ENCODE measurements around the gene RNF4. TPM values are rescaled to one million over a fixed set of nuclear protein-coding genes. Genes with fewer than 3 reads are reported as not detected.

Gene RNF4
- total and polyA plus RNA-seq, 9 donors = 27.0 to 72.1 (median 47.1) TPM

- Histone ChIP-seq H3K4me1 (ENCODE audit: insufficient read depth) (no peaks in the 10 kb centered on the region), H3K4me3 (no peak overlapping the region), H3K36me3 (no peaks in the 10 kb centered on the region), H3K27ac (no peak overlapping the region), H3K9me3 (no peaks in the 10 kb centered on the region), H3K27me3 (no peaks in the 10 kb centered on the region)
- 74 to 77% (median 74%) methylated on average over 36 to 38 of the region's 38 CpGs for WGBS, 3 donors
- intact Hi-C loops (cut with DNase I) = loop anchor here in 1 of 4 donors (5.0 kb wide), 1 partner anchor 1768 kb away; the partner anchor contains the start of gene OTOP1
- no peak for TF ChIP-seq POLR2A (IDR thresholded peaks at IDR 0.05)
- no peak for TF ChIP-seq EP300 (IDR thresholded peaks at IDR 0.05)
- no peak for TF ChIP-seq CTCF (IDR thresholded peaks at IDR 0.05)
- DNase-seq = no peak
These were observed 10.1 kb upstream of the RNF4 start for GRCh38 chr4:2458546-2459491.

GRCh38 chr4:2459589-2460349 is 9.1 kb upstream of the RNF4 start:
- DNase-seq = no peak

GRCh38 chr4:2461246-2461960 is 7.5 kb upstream of the RNF4 start:
- Histone ChIP-seq H3K4me1 (ENCODE audit: insufficient read depth) (no peaks in the 10 kb centered on the region), H3K27me3 (no peaks in the 10 kb centered on the region), H3K9me3 (no peaks in the 10 kb centered on the region), H3K27ac (no peak overlapping the region), H3K4me3 (no peak overlapping the region), H3K36me3 (no peaks in the 10 kb centered on the region)
- intact Hi-C loops (cut with DNase I) = loop anchor here (5.0 to 10.0 kb wide), 7 partner anchors 73 to 1787 kb away; partner anchors contain the start of genes FAM193A (in 2 of the 4), ATP5ME (in 1 of the 4), HAUS3 (in 1 of the 4) and MXD4 (in 1 of the 4)
- 81 to 88% (median 86%) methylated on average over 15 of the region's 15 CpGs for WGBS, 3 donors
- no peak for DNase-seq
- TF ChIP-seq POLR2A (IDR thresholded peaks at IDR 0.05) = no peak
- TF ChIP-seq CTCF (IDR thresholded peaks at IDR 0.05) = no peak
- TF ChIP-seq EP300 (IDR thresholded peaks at IDR 0.05) = no peak

More at GRCh38 chr4:2459589-2460349, 9.1 kb upstream of the RNF4 start:
- no peaks in the 10 kb centered on the region for H3K27me3 ChIP-seq
- 91 to 94% (median 91%) methylated on average over 19 of the region's 19 CpGs for WGBS, 3 donors
- no peaks in the 10 kb centered on the region for H3K9me3 ChIP-seq
- no peaks in the 10 kb centered on the region for H3K4me1 ChIP-seq (ENCODE audit: insufficient read depth)
- TF ChIP-seq CTCF (IDR thresholded peaks at IDR 0.05) (no peak), EP300 (IDR thresholded peaks at IDR 0.05) (no peak), POLR2A (IDR thresholded peaks at IDR 0.05) (no peak)
- no peak overlapping the region for H3K4me3 ChIP-seq
- no peaks in the 10 kb centered on the region for H3K36me3 ChIP-seq
- no peak overlapping the region for H3K27ac ChIP-seq
- intact Hi-C loops (cut with DNase I) = loop anchor here (5.0 to 10.0 kb wide), 8 partner anchors 75 to 1785 kb away; partner anchors contain the start of genes FAM193A (in 2 of the 4), ATP5ME (in 1 of the 4), HAUS3 (in 1 of the 4) and MXD4 (in 1 of the 4)
